NCI-H2227 treated with DMSO at 0.1 percent for 48 hours (cell line): ENCODE data around the gene CDH8.

ENCODE experiments used
- DNase-seq: peaks from one replicate; lab custom pipeline; 2025; lab: John Stamatoyannopoulos, UW

CDH8 gene

GRCh38 chr16:62029947-62030346 is 6.3 kb downstream of the CDH8 start:
- DNase-seq = no peak

- DNase-seq = peak; percentile 49
Measured at GRCh38 chr16:62022688-62023087, 13.6 kb downstream of the CDH8 start.

- no peak for DNase-seq
Measured at GRCh38 chr16:62021161-62021581, 15.1 kb downstream of the CDH8 start.

GRCh38 chr16:62020681-62021080 is 15.6 kb downstream of the CDH8 start:
- no peak for DNase-seq

- DNase-seq = no peak
Measured at GRCh38 chr16:62019851-62020250, 16.4 kb downstream of the CDH8 start.

GRCh38 chr16:62018301-62019060 is 17.8 kb downstream of the CDH8 start:
- DNase-seq = no peak

GRCh38 chr16:62014319-62014923 is 21.8 kb downstream of the CDH8 start:
- peak; percentile 78 for DNase-seq

GRCh38 chr16:62010186-62010585 is 26.1 kb downstream of the CDH8 start:
- DNase-seq = no peak

GRCh38 chr16:61998460-61998859 is 37.8 kb downstream of the CDH8 start:
- DNase-seq = no peak

GRCh38 chr16:61993108-61993507 is 43.1 kb downstream of the CDH8 start:
- no peak for DNase-seq

GRCh38 chr16:61987474-61988012 is 48.7 kb downstream of the CDH8 start:
- DNase-seq = no peak

- no peak for DNase-seq
Measured at GRCh38 chr16:61969077-61969382, 67.2 kb downstream of the CDH8 start.

- no peak for DNase-seq
Measured at GRCh38 chr16:61968242-61969076, 67.8 kb downstream of the CDH8 start.

GRCh38 chr16:61957075-61957855 is 79.0 kb downstream of the CDH8 start:
- DNase-seq = no peak

- DNase-seq = no peak
Measured at GRCh38 chr16:61952841-61953240, 83.4 kb downstream of the CDH8 start.

- DNase-seq = no peak
Measured at GRCh38 chr16:61948414-61948813, 87.8 kb downstream of the CDH8 start.

GRCh38 chr16:61946019-61946418 is 90.2 kb downstream of the CDH8 start:
- no peak for DNase-seq

- no peak for DNase-seq
Measured at GRCh38 chr16:61945511-61945910, 90.7 kb downstream of the CDH8 start.

- no peak for DNase-seq
Measured at GRCh38 chr16:61944004-61944403, 92.2 kb downstream of the CDH8 start.

GRCh38 chr16:61940611-61941010 is 95.6 kb downstream of the CDH8 start:
- DNase-seq = no peak

- no peak for DNase-seq
Measured at GRCh38 chr16:61937646-61938045, 98.6 kb downstream of the CDH8 start.

- no peak for DNase-seq
Measured at GRCh38 chr16:61936522-61936921, 99.7 kb downstream of the CDH8 start.
